Stimulated activated naive CD8-positive, alpha-beta T cell treated with anti-CD3 and anti-CD28 coated beads, Interleukin-15, Interleukin-2, amounts not matched to agents 100 U/mL and 50 U/mL, for 24 hours (primary cell): ENCODE data around the gene RCAN1.

Experiments used
- ATAC-seq: fragments of 150-1000 bp; cut with Tn5 transposase; one replicate; pipeline ENCODE4 v1.10.0; 2021
- DNase-seq: peaks from one replicate; pipeline ENCODE4 v3.0.0; 2021

RCAN1 gene

GRCh38 chr21:34537838-34538237 lies 77.1 kb downstream of the RCAN1 start:
- DNase-seq (no peak), ATAC-seq (no peak)

- peak; percentile 41 for ATAC-seq
- DNase-seq, result no peak
Measured at GRCh38 chr21:34536820-34537219, 78.1 kb downstream of the RCAN1 start.

DNA sequence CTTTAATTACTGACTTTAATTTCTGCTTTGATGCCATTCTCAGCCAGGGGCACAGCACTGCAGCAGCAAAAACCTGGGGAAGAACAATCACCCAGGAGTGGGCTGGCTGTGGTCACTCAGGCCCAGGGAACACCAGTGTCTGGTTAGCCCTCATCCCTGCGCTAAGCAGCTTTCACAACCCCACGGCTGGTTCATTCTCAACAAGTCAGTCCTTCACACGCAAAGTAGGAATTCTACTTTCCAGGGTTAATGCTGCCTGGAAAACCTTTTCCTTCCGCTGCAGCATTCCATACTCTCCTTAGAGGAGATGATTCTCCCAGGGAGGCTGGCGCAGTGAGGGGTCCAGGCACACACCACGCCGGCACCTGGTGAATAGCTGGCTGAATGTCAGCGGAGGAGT lies 78.6 kb downstream of the RCAN1 start:
- DNase-seq (no peak), ATAC-seq (no peak)

GRCh38 chr21:34535886-34536285 lies 79.0 kb downstream of the RCAN1 start:
- no peak for ATAC-seq
- no peak for DNase-seq

GRCh38 chr21:34534522-34534921 lies 80.4 kb downstream of the RCAN1 start:
- ATAC-seq (peak; percentile 80), DNase-seq (peak; percentile 55)

GRCh38 chr21:34533938-34534337 lies 81.0 kb downstream of the RCAN1 start:
- ATAC-seq, result peak; percentile 15
- DNase-seq, result no peak

- ATAC-seq (no peak), DNase-seq (no peak)
Measured at GRCh38 chr21:34531399-34531798, 83.5 kb downstream of the RCAN1 start.

- ATAC-seq, result no peak
- no peak for DNase-seq
Measured at GRCh38 chr21:34530261-34530660, 84.7 kb downstream of the RCAN1 start.

GRCh38 chr21:34528131-34528561 lies 86.8 kb downstream of the RCAN1 start:
- ATAC-seq (no peak), DNase-seq (no peak)

GRCh38 chr21:34526618-34527290 lies 88.2 kb downstream of the RCAN1 start:
- DNase-seq (peak; percentile 48), ATAC-seq (peak; percentile 89)

GRCh38 chr21:34526241-34526617 lies 88.7 kb downstream of the RCAN1 start:
- DNase-seq, result no peak
- no peak for ATAC-seq

DNA sequence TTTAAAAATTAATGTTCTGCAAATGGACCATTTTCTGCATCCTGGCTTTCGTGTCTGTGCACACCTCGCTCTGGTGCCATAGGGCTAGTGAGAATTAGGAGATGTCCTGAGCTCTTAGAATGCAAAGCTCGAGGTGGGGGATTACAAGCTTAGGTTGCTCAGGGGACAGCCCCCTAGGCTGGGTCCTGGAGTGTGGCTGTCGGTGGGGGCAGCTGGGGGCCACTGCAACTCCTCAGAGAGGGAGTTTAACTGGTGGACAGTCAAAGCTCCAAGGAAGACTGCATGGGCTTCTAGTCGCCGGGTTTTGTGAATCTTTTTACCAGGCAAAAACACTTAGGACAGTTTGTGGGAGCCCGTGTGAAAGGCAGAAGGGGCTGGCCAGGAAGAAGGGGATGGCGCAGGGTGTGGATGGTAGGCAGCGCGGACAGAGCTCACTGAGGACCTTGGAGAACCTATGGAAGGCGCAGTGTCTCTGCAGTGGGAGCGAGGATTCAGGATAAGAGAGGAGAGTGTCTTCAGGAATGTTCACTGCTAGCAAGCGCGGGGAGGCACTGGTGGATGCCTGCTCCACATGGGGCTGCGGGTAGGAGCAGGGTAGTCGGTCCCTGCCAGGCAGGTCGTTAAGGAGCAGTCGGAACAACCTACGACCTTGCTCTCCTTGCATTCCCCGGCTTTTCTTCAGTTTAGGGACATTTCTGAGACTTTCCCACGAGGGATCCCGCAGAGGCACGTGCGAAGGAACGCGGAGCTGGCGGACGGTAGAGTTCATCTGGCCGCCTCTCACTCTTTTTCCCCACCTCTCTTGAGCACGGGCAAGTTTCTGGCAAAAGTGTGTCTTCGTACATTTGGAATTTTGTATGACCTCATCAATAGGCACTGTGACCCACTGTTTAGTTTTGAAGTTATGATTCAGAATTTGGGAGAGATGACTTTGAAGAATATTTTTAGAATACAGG lies 90.0 kb downstream of the RCAN1 start:
- no peak for ATAC-seq
- no peak for DNase-seq

DNA sequence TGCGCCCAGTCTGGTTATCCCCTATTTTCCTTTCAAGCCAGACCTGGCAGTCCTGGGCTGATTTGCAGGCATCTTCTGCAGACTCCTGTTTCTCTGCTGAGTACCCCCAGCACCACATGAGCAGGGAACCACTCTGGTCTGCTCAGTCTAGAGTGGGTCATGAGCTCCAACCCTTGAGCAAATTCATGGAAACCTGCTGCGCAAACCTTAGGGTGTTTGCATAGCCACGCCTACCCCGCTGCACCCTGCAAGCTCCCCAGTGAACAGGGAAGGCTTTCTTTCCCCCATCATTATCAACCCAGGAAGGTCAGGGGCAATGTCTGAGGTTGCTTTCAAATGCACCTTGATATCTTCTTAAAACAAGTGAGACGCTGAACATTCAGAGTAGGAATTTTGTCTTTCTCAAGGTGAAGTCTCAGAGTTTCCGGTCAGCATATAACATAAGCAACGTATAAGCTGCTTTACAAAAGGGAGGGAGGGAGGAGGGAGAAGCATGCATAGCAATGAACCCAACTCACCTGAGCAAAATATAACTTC lies 91.8 kb downstream of the RCAN1 start:
- ATAC-seq, result no peak
- no peak for DNase-seq

- ATAC-seq (no peak), DNase-seq (no peak)
Measured at GRCh38 chr21:34522284-34522683, 92.6 kb downstream of the RCAN1 start.

GRCh38 chr21:34521561-34521960 lies 93.4 kb downstream of the RCAN1 start:
- ATAC-seq (no peak), DNase-seq (no peak)

DNA sequence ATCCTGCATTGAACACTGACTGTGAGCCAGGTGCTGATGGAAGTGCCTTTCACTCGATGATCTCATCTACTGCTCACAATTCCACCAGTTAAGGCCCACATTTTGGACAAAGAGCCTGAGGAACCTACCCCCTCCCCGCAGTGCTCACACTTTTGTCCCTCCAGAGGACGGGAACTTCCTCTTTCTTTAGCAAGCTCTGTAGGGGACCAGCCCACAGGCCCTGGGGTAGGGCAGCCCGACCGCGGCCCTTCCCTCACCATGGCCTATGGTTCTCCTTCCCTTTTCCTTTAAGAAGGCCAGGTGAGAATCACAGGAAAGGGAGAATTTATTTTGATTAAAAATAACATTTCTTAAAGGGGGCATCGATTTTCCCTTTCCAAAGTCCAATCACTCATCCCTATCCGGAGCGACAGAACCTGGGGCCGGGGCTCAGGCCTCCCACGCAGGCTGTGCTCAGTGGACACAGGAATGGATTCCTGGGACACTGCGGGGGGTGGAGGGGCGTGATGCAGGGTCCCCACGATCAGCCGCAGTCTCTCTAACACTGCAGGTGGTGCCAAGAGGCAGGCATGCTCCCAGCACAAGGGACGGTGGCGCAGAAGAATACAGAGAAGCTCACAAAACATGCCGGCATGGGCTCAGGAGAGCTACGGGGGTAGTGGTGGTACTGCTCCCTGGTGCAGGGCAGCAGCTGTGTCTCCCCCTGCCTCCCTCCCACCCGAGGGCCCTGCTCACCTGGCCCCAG lies 94.0 kb downstream of the RCAN1 start:
- ATAC-seq, result no peak
- no peak for DNase-seq

DNA sequence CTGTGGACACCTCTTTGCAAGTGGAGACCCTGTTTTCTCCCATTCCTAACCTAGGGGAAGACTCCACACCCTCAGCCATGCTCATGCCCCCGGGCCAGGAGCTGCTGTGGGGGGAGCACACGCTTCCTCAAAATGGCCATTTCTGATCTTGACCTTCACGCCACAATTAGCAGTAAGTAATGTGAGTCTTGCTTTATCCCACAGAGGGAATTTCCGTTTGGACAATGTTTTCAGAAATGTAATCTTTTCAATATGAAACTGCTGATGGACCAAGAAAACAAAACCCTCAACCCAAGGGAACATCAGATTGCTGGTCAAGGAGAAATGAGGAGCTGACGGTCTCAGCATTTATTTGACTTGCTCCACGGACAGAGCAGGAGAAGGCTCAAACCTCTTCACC lies 94.6 kb downstream of the RCAN1 start:
- DNase-seq, result no peak
- no peak for ATAC-seq

GRCh38 chr21:34519694-34520093 lies 95.2 kb downstream of the RCAN1 start:
- no peak for ATAC-seq
- DNase-seq, result no peak

DNA sequence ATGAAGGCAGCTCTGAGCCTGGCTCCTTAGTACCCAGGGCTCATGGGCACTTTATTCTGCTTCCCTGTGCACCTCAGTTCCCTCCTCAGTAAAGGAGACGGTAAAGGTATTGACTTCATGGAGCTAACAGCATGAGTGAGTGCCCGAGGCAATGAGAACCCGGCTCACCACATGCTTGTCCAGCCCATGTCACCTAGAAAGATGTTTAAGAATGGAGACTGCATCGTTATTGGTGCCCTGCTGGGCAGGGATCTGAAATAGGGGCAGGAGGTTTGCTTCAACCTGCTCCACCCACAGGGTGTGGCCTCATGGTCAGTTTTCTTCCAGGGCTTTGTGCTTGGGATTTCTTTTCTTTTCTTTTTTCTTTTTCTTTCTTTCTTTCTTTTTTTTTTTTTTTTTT lies 95.9 kb downstream of the RCAN1 start:
- ATAC-seq, result no peak

GRCh38 chr21:34518301-34518700 lies 96.6 kb downstream of the RCAN1 start:
- no peak for ATAC-seq
- no peak for DNase-seq

More for the DNA sequence above, 95.9 kb downstream of the RCAN1 start:
- no peak for DNase-seq

- peak; percentile 58 for ATAC-seq
Measured at GRCh38 chr21:34517491-34518245, 97.2 kb downstream of the RCAN1 start.

DNA sequence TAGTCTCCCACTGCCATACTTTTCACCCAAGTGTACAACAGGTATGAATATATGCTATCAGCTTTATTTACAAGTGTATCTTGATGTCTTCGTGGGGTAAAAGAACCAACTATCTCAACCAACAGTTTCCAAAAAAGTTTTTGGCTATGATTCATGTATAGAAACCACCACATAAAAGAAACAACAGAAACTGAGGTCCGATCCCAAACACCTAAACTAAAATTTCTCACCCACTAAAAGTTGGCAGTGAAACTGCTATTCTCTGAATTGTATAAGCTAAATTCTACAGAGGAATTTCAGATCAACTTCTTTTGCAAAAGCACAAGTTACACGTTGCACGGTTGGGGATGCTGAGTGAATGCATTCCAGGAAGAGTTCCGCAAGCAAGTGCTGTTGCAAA lies 97.9 kb downstream of the RCAN1 start:
- ATAC-seq (no peak), DNase-seq (no peak)

More at GRCh38 chr21:34517491-34518245, 97.2 kb downstream of the RCAN1 start:
- DNase-seq, result no peak
